Transverse colon (tissue), 4 donors: ENCODE measurements around the gene DIABLO. TPM values are rescaled to one million over a fixed set of nuclear protein-coding genes. Genes with fewer than 3 reads are reported as not detected.

Experiments used
- DNase-seq: peaks from one replicate; pipeline ENCODE4 v3.0.0-alpha.2; 2019
- H3K27ac ChIP-seq, 4 donors: fragments of 200-600 bp; sonication (generic); 2 replicates each; pipeline ENCODE4 v1.5.1; 2016 to 2018; ENCODE audit warnings: inconsistent platforms in 4 of 4
- H3K27me3 ChIP-seq: fragments of 200-600 bp; sonication (generic); 2 replicates; pipeline ENCODE4 v1.5.1; 2017; ENCODE audit warnings: inconsistent platforms
- H3K36me3 ChIP-seq, 4 donors: fragments of 200-600 bp; sonication (generic); 2 replicates each; pipeline ENCODE4 v1.5.1; 2017 to 2019; ENCODE audit warnings: inconsistent platforms in 4 of 4
- H3K4me1 ChIP-seq, 4 donors: fragments of 200-600 bp; sonication (generic); 2 replicates each; pipeline ENCODE4 v1.5.1; 2017 to 2020; ENCODE audit warnings: inconsistent platforms in 4 of 4
- H3K4me3 ChIP-seq, 4 donors: fragments of 200-600 bp; sonication (generic); 1 replicate in 1 of 4; 2 replicates in 3 of 4; pipeline versions ENCODE4 v1.5.1 to v1.6.1; 2017 to 2019; ENCODE audit warnings: inconsistent platforms in 4 of 4
- H3K9me3 ChIP-seq, 2 donors: fragments of 200-600 bp; sonication (generic); 2 replicates each; pipeline ENCODE4 v1.5.1; 2017 to 2019; ENCODE audit warnings: inconsistent platforms in 2 of 2
- EP300 ChIP-seq: sonication (generic); formaldehyde crosslinking; IDR thresholded peaks from one replicate; pipeline ENCODE4 v1.6.1; 2017; ENCODE audit warnings: antibody characterized with exemption, low read depth
- POLR2A ChIP-seq: fragments of 450-650 bp; IDR thresholded peaks from one replicate; pipeline ENCODE4 v1.6.1; 2016; ENCODE audit warnings: antibody characterized with exemption, mild to moderate bottlenecking, moderate library complexity
- POLR2AphosphoS5 ChIP-seq, 3 donors: sonication (generic); formaldehyde crosslinking; IDR thresholded peaks; one replicate each; pipeline ENCODE4 v1.6.1; 2016; ENCODE audit warnings: antibody characterized with exemption in 3 of 3
- WGBS, 2 donors: methylation state at CpG; one replicate each; pipeline ENCODE4 v1.1.5; 2018; ENCODE audit warnings: low coverage in 1 of 2; 5-methylcytosine and 5-hydroxymethylcytosine counted together
- in situ Hi-C, 4 donors: fragments of 200-750 bp; cut with MboI; loops; one replicate each; pipeline versions ENCODE4 v1.15.0 to v1.15.1; 2017; ENCODE audit warnings: low sequenced_read_pairs in 3 of 4, low pct_ligation_motif_present in 1 of 4, low pct_unique_long_range_greater_than_20kb in 1 of 4
- intact Hi-C: fragments of 100-400 bp; cut with DNase I; formaldehyde crosslinking; loops from one replicate; pipeline ENCODE4 v1.15.1; 2023; ENCODE audit warnings: low total_unique reads
- total RNA-seq, 4 donors: library from RNA; depleted of rRNA; stranded (reverse); fragments of >200 nt; gene quantifications; one replicate each; pipeline ENCODE4 v1.1.0, GENCODE V29; 2016
- TF ChIP-seq, protein P1 (sequence below), 5 experiments: fragments of 200-600 bp in 3 of 5; fragments of 450-650 bp in 2 of 5; sonication (generic) in 3 of 5; IDR thresholded peaks; 1 replicate in 2 of 5; 2 replicates in 3 of 5; pipeline ENCODE4 v1.5.1; 2016 to 2017; ENCODE audit warnings: antibody characterized with exemption in 5 of 5, inconsistent platforms in 3 of 5, mild to moderate bottlenecking in 2 of 5, moderate library complexity in 1 of 5

The DIABLO gene
- total RNA-seq, 4 donors from 2014 or later, result 10.5 to 121 (median 54.3) TPM

DNA sequence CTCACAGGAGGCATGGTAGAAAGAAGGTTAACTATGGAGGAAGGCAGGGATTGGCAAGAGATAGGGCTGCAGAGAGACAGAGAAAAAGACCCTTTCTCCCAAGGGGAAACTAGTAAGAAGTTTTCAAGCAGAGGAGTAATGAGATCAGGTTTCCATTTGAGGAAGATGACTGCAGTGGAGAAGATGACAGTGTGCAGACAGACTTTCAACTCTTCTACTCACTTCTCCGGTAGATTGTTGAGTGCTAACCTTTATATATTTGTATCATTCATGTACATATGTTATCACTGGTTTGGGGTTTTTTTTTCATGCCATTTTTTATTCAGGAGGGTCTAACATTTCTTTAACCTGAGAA is 28.3 kb downstream of the DIABLO start:
- intact Hi-C loops (no loop called here), in situ Hi-C loops (loop anchor here in 2 of 4 donors (10.0 to 25.0 kb wide), 2 partner anchors 143 to 285 kb away; partner anchors contain the start of gene CFAP251 (in 1 of the 2))
- Histone ChIP-seq H3K4me1 (peaks cover 0 to 9% (median 2%) of the 10 kb centered on the region in 4 donors), H3K4me3 (no peak overlapping the region), H3K27me3 (peaks cover 54% of the 10 kb centered on the region), H3K9me3 (no peaks in the 10 kb centered on the region), H3K36me3 (no peaks in the 10 kb centered on the region), H3K27ac (no peak overlapping the region)
- 50 to 75% methylated on average over 1 of the region's 1 CpG for WGBS, 2 donors
- no peak for TF ChIP-seq POLR2AphosphoS5 (IDR thresholded peaks at IDR 0.05)
- TF ChIP-seq, protein P1, sequence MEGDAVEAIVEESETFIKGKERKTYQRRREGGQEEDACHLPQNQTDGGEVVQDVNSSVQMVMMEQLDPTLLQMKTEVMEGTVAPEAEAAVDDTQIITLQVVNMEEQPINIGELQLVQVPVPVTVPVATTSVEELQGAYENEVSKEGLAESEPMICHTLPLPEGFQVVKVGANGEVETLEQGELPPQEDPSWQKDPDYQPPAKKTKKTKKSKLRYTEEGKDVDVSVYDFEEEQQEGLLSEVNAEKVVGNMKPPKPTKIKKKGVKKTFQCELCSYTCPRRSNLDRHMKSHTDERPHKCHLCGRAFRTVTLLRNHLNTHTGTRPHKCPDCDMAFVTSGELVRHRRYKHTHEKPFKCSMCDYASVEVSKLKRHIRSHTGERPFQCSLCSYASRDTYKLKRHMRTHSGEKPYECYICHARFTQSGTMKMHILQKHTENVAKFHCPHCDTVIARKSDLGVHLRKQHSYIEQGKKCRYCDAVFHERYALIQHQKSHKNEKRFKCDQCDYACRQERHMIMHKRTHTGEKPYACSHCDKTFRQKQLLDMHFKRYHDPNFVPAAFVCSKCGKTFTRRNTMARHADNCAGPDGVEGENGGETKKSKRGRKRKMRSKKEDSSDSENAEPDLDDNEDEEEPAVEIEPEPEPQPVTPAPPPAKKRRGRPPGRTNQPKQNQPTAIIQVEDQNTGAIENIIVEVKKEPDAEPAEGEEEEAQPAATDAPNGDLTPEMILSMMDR (IDR thresholded peaks at IDR 0.05), result no peak
- TF ChIP-seq POLR2A, result no peak
- no peak for TF ChIP-seq EP300
- DNase-seq, result no peak

DNA sequence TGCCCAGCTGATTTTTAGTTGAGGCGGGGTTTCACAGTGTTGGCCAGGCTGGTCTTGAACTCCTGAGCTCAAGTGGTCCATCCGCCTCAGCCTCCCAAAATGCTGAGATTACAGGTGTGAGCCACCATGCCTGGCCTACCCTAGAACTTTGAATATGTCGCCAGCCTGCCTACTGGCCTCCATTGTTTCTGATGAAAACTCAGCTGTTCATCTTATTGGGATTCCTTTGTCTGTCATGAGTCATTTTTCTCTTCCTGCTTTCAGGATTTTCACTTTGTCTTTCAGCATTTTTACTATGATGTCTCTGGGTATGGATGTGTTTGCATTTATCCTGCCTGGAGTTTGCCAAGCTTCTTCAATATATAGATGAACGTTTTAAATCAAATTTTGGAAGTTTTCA is 30.4 kb downstream of the DIABLO start:
- H3K27ac ChIP-seq, result peak overlapping the region in 1 of 4 donors; percentile 36
- H3K36me3 ChIP-seq, result no peaks in the 10 kb centered on the region
- TF ChIP-seq POLR2AphosphoS5 (IDR thresholded peaks at IDR 0.05), result no peak
- TF ChIP-seq POLR2A, result no peak
- no peak for TF ChIP-seq EP300
- TF ChIP-seq, protein P1 (IDR thresholded peaks at IDR 0.05), result no peak
- no peaks in the 10 kb centered on the region for H3K9me3 ChIP-seq
- DNase-seq, result no peak
- WGBS, 2 donors, result 88 to 91% methylated on average over 2 to 4 of the region's 4 CpGs
- in situ Hi-C loops, result loop anchor here in 2 of 4 donors (10.0 to 25.0 kb wide), 2 partner anchors 141 to 283 kb away; partner anchors contain the start of gene CFAP251 (in 1 of the 2)
- H3K27me3 ChIP-seq, result peaks cover 32% of the 10 kb centered on the region
- no peak overlapping the region for H3K4me3 ChIP-seq
- intact Hi-C loops, result no loop called here
- peaks cover 0 to 2% (median 0%) of the 10 kb centered on the region in 4 donors for H3K4me1 ChIP-seq

DNA sequence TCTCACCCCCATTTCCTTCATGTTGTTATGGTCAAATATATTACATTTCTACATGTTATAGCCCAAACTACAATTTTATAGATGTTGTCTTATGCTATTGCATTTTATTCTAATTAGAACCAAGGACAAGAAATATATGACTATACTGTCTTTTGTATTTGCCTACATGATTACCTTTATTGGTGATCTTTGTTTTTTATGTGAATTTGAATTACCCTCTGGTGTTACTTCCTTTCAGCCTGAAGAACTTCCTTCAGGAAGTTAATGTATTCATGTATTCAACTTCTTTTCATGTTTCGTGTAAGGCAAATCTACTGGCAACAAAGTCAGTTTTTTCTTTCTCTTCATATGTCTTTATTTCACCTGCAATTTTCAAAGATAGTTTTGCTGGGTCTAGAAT is 31.0 kb downstream of the DIABLO start:
- in situ Hi-C loops, result loop anchor here in 2 of 4 donors (10.0 to 25.0 kb wide), 2 partner anchors 140 to 283 kb away; partner anchors contain the start of gene CFAP251 (in 1 of the 2)
- peaks cover 26% of the 10 kb centered on the region for H3K27me3 ChIP-seq
- H3K4me1 ChIP-seq, result no peaks in the 10 kb centered on the region
- 57 to 64% methylated on average over 1 of the region's 1 CpG for WGBS, 2 donors
- DNase-seq, result no peak
- no peaks in the 10 kb centered on the region for H3K9me3 ChIP-seq
- H3K36me3 ChIP-seq, result no peaks in the 10 kb centered on the region
- no peak for TF ChIP-seq POLR2A
- peak overlapping the region in 2 of 4 donors; percentile 30 to 36 for H3K27ac ChIP-seq
- no peak overlapping the region for H3K4me3 ChIP-seq
- intact Hi-C loops, result no loop called here

GRCh38 chr12:122192441-122192840 is 33.4 kb downstream of the DIABLO start:
- Histone ChIP-seq H3K27me3 (peaks cover 2% of the 10 kb centered on the region), H3K4me1 (no peaks in the 10 kb centered on the region), H3K9me3 (no peaks in the 10 kb centered on the region), H3K36me3 (no peaks in the 10 kb centered on the region), H3K27ac (no peak overlapping the region), H3K4me3 (no peak overlapping the region)
- WGBS, 2 donors, result 78% methylated on average over 11 of the region's 11 CpGs; no CpG with 5 or more reads in 1 of the 2 donors
- TF ChIP-seq POLR2A, result no peak
- no peak for TF ChIP-seq EP300
- TF ChIP-seq, protein P1 (IDR thresholded peaks at IDR 0.05), result no peak
- TF ChIP-seq POLR2AphosphoS5 (IDR thresholded peaks at IDR 0.05), result no peak
- intact Hi-C loops (no loop called here), in situ Hi-C loops (loop anchor here in 2 of 4 donors (10.0 to 25.0 kb wide), 2 partner anchors 138 to 280 kb away; partner anchors contain the start of gene CFAP251 (in 1 of the 2))
- DNase-seq, result no peak
